ENCODE measurements around the gene EYA3.

Gene EYA3

DNA sequence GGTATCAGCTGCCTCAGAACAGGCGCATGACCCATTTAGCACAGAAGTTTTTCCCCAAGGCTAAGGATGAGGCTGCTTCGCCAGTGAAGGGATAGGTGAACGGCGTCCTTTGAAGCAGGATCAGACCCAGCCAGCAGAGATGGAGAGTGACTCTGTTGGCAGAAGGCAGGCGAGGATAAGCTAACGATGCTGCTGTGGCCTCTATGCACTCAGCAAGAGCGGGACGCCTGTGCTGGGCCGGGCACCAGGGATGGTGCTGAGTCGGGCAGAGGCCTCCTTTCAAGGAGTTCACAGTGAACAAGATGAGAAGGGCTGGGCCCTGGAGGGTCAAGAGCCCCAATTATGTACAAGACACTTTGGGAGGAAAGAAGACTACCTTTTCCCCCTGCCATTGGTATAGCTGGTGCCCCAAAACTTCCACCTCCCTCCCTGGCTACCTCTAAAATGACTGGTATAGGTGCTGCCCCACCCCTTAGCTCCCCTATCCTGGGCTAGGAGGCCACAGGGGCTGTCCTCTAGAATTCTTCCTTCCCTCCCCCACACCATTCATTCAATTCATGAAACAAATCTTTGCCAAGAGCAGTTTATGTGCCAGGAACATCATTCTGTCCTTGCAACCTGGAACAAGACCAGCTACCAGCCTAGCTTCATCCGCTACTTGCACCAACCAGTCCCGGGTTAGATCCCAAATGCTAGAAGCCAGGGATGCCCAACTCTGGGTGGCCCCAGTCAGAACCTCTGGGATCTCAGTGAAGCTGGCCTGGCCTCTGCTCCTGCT lies 121.1 kb downstream of the EYA3 start:
- DNase-seq, result no peak

DNA sequence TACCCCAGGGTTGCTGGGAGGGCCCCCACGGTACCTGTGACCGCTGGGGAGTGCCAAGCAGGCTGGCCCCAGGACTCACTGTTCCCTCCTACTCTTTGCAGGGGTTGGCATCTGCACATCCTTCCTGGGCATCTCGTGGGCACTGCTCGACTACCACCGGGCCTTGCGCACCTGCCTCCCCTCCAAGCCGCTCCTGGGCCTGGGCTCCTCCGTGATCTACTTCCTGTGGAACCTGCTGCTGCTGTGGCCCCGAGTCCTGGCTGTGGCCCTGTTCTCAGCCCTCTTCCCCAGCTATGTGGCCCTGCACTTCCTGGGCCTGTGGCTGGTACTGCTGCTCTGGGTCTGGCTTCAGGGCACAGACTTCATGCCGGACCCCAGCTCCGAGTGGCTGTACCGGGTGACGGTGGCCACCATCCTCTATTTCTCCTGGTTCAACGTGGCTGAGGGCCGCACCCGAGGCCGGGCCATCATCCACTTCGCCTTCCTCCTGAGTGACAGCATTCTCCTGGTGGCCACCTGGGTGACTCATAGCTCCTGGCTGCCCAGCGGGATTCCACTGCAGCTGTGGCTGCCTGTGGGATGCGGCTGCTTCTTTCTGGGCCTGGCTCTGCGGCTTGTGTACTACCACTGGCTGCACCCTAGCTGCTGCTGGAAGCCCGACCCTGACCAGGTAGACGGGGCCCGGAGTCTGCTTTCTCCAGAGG lies 121.9 kb downstream of the EYA3 start:
- DNase-seq, result no peak

DNA sequence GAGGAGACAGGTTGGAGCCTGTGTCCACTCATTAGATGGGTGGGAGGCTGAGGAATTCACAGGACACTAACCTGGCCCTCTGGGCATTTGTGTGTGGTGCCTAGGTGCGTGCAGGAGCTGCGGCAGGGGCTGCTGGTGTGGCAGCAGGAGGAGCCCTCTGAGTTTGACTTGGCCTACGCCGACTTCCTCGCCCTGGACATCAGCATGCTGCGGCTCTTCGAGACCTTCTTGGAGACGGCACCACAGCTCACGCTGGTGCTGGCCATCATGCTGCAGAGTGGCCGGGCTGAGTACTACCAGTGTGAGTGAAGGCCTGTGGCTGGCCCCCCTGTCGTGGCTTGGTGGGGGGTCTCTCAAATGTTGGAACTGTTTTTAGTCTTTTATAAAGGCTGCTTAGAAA lies 125.0 kb downstream of the EYA3 start:
- no peak for DNase-seq

DNA sequence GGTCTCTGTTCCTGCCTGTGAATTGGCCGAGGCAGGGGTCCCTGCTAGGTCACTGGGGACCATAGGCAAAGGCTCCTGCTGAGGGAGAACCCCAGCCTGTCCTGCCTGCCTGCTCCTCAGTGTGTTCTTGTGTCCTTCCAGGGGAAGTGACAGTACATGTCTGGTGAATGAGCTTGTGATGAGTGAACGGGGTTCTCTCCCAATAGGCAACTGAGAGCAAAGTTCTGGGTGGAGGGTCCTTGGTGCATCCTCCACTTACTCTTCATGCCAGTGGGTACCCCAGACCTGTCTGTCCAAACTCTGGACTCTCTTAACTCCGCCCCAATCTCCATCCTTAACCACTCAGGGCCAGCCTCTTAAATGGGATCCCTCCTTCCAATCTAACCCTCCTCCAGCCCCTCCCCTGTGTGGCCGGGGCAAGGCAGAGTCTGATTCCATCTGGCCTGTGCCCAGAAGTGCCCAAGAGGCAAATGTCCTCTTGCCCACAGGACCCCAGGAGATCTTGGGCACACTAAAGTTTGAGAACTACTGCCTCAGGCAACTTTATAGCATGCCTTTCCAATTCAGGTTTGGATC lies 126.7 kb downstream of the EYA3 start:
- DNase-seq, result peak in 1 of 2 experiments; percentile 8

DNA sequence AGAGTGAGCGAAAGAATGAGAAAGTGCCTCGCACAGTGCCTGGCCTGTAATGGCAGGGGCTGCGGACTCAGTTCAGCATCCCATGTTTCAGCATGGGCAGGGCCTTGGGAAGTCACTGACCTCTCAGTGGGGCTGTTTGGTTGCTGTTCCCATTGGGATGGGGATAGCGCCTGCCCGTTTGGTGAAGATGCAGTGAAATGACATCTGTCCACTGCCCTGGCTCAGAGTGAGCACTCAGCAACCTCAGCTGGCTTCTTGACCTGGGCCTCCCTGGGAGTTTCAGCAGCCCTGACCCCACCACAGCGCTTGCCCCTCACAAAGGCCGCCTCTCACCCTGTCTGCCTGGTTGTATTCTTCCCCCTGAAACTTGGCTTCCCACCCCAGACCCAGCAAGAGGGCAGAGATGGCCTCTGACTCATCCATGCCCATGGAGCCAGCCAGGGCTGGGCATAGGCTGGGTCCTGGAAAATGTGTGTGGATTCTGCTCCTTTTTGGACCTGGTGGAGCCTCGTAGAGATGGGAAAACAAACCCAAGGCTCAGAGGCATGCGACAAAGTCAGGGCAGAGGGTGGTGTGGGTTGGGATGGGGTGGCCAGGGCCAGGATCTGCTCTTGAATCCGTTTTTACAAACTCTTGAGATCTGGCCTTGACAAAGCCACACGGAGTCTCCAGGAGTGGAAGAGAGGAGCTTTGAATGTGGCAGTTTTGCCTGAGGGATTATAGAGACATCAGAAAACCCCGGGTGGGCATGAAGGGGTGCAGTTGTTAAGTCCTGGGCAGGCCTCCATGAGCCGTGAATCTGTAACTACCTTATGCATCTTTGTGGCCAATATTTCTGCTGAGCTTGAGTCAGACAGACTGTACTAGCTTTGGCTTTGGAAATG lies 127.4 kb downstream of the EYA3 start:
- no peak for DNase-seq

DNA sequence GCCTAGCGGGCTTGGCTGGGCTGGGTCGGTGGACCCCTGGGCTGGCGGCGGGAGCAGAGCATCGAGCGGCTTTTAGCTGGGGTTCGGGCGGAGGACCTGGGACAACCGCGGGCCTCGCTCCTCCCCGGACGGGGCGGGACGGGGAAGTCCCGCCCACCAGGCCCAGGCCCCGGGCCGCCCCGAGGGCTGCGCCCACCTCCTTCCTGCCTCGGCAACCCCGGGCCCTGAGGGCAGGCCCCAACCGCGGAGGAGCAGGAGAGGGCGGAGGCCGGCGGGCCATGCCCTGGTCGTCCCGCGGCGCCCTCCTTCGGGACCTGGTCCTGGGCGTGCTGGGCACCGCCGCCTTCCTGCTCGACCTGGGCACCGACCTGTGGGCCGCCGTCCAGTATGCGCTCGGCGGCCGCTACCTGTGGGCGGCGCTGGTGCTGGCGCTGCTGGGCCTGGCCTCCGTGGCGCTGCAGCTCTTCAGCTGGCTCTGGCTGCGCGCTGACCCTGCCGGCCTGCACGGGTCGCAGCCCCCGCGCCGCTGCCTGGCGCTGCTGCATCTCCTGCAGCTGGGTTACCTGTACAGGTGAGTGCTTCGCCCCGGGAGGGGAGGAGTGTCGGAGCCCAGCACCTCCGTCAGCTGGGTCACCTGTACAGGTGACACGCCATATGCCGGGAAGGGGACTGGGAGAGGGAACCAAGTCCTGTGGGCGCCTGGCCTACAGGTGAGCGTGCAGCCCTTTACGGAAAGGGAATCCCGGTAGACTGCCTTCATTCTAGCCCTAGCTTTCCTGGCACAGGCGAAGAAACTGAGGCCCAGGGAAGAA lies 128.4 kb downstream of the EYA3 start, which contains the start of gene XKR8:
Gene XKR8, plus strand, starts transcription at position 182 of the 812 bp plus-strand sequence. Its CDS starts 97 bp downstream, at position 279.
- DNase-seq, result peak; percentile 68 to 94

DNA sequence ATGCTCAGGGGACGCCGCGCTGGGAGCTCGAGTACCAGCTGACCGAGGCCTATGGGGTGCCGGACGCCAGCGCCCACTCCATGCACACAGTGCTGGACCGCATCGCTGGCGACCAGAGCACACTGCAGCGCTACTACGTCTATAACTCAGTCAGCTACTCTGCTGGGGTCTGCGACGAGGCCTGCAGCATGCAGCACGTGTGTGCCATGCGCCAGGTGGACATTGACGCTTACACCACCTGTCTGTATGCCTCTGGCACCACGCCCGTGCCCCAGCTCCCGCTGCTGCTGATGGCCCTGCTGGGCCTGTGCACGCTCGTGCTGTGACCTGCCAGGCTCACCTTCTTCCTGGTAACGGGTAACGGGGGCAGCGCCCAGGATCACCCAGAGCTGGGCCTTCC lies 129.9 kb downstream of the EYA3 start:
- DNase-seq, result no peak

DNA sequence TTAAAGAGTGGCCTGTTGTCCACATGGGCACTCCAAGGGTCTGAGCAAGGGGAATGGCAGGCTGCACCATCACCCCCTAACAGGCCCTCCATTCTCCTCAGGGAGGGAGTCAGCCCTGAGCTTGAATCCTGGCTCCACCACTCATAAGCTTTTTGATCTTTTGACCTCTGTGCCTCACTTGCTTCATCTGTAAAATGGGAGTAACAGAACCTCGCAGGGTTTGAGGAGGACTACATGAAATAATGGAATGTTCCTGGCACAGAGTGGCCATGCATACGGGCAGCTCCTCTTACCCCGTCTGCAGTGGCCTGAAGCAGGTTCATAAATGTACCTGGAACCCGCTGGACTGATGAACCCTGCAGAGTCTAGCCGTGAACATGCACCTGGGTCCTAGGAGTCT lies 130.8 kb downstream of the EYA3 start:
- no peak for DNase-seq

DNA sequence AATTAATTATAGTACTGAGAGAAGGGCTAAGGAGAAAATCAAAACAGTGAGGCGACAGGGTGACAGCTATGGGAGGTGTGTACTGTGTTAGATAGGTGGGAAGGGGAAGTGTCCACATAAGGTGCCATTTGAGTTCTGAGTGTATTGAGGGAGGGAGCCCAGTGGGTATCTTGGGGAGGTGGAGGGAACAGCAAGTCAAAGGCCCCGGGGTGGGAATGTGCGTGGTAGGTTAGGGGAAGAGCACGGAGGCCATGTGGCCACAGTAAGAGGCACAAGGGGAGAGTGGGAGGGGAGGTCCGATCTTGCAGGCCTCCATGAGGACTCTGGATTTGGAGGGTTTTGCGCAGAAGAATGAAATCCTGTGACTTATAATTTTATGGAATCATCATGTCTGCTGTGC lies 131.6 kb downstream of the EYA3 start:
- DNase-seq, result no peak

DNA sequence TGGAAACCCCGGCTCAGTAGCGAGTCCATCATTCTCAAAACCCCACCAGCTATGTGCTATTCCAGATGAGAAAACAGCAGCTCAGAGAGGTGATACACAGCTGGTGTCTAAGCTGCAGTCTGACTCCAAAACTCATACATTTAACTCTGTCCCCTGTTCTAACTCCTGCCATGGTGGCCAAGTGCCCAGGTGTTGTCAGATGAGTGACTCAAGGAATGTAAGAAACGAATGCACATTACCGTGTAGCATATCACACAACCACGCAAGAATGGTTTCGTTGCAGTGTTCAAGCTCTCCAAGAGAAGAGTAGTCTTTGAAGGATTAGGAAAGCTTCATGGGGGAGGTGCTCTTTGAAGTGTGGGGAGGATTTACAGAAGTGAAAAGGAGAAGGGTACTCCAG lies 133.3 kb downstream of the EYA3 start:
- no peak for DNase-seq

DNA sequence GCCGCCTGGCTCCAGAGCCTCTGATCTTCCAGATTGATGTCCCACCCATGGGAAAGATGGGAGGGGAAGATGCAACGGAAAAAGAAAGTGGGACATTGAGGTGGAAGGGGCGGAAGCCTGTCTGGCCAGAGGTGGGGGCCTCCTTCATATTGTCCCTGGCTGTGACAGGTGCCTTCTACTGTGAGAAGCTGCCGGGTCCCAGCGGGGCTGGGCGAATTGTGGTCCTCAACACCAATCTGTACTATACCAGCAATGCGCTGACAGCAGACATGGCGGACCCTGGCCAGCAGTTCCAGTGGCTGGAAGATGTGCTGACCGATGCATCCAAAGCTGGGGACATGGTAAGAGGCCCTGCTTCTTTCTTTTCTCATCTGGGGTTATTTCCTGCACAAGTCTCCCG lies 134.2 kb downstream of the EYA3 start:
- DNase-seq, result no peak

DNA sequence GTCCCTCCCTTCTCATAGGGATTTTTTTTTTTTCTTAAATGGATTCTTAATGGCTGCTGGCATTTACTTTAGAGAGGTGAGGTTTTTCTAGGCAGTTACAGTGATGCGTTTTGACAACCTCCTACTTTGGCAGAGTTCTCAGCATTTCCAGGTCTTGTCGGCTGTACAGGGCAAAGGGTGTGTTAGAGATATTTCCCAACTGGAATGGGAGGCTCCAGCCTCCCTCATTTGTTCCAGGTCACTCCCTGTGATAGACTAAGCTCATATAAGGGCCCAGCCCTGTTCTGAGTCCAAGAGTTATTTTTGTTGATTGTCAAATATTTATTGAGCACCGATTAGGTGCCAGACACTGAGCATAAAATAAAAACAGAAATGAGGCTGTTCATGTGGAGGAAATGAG lies 136.3 kb downstream of the EYA3 start:
- no peak for DNase-seq

DNA sequence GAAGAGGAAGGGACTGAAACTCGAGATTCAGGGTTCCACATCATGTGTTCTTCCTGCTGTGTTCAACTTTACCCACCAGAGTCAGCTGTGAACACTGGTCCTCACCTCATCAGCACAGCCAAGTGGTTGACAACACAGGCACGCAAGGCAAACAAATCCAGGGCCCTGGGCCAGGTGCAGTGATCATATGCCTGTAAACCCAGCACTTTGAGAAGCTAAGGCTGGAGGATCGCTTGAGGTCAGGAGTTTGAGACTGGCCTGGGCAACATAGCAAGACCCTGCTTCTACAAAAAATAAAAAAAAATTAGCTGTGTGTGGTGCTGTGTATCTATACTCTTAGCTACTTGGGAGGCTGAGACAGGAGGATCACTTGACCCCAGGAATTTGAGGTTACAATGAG lies 137.0 kb downstream of the EYA3 start:
- no peak for DNase-seq

DNA sequence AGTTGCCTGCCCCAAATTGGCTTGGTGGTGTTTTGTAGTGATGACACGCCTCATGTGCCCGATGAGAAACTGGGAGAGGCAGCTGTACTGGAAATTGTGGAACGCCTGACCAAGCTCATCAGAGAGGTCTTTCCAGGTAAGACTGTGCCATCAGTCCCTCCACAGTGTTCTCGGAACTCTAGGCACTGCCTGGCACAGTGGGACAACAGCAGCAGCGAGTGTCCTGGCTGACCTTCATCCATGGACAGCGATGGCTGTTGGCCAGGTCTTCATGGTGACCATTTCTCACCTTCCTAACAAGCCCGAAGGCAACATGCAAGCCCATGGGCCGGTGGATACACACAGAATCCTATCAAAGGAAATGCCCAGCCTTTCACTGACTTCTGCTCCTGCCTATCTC lies 139.4 kb downstream of the EYA3 start:
- DNase-seq, result no peak

DNA sequence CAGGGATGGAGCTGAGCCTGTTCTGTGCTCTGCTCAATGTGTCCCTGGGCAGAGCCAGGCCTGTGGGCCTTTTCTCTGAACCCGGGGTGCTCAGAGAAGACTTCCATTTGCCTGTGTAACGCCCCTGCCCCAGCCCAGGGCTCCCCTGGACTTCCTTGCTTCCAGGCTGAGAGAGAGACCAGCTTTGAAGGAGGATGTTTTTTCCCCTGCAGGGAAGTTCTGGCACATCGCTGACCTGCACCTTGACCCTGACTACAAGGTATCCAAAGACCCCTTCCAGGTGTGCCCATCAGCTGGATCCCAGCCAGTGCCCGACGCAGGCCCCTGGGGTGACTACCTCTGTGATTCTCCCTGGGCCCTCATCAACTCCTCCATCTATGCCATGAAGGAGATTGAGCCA lies 143.4 kb downstream of the EYA3 start:
- no peak for DNase-seq

DNA sequence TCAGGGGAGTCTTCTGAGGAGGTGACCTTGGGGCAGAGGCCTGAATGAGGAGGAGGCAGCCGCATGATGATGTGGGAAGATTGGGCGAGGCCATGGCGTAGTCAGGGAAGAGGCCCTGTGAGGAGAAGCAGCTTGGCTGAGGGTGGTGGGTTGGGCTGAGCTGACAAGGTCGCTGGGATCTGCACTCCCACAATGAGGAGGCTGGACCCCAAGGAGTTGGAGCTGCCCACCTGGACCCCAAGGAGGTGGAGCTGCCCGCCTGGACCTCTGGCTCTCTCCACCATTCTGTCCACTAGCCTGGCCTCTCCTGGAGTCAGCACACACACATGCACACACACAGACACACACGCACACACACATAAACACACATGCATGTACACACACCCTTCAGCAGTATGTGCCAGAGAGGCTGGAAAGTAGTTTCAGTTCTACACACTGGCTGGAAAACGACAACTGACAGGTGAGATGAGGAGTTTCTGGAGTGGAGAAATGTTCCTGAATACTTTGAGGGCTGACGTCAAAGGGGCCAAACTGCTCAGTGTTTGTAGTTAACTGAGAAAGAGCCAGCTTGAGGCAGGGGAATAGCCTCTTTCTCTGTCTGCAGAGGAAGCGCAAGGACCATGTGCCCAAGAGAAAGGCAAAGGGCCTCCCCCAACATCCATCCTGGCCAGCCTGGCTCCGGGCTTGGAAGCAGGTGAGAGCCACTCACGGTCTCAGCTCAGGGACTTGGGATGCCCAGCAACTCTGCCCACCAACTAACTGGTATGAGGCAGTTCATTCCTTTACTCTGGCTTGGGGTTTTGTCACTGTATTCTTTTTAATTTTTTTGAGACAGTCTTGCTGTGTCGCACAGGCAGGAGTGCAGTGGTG lies 146.5 kb downstream of the EYA3 start:
- no peak for DNase-seq

DNA sequence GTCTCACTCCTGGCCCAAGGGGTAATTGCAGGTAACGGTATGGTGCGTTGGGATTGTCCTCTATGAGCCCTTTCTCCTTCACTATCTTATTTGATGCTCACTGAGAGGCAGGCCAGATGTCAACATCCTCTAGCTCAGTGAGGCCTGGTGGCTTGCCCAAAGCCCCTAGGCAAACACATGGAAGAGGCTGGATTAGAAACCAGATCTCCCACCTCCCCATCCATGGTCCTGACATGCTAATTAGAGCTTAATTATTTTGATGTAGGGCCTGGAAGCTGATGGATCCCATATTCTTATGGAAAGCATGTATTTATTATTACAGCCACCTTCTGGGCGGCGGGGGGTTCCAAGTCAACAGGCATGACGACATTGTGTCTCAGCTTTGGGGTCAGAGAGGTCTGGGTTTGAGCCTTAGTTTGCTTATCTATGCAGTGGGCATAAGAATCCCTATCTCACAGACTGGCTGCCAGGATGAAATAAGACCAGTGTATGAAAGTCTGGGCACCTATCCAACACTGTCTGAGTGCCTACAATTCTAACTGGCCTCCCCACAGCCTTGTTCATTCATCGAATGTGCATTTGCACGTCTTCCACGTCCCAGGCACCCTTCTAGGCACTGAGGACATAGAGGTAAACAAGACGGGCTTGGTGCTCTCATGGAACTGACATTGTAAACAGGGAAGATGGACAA lies 147.4 kb downstream of the EYA3 start:
- DNase-seq, result no peak

DNA sequence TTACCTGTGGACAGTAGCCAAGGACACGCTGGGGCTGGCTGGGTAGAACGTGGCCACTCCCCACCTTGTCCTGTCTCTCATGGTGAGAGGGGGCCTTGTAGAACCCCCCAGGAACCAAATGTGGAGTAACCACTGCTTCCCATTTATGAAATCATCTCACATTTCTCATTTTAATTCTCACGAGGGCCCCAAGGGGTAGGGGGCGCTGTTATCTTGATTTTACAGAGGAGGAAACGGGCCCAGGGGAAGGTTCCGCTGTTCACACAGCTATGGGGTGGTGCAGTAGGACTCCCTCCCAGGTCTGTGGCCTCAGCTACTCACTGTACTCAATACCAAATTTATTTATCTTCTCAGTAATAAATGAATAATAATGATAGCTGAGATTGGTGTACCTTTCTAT lies 148.1 kb downstream of the EYA3 start:
- DNase-seq, result peak in 1 of 2 experiments; percentile 63

DNA sequence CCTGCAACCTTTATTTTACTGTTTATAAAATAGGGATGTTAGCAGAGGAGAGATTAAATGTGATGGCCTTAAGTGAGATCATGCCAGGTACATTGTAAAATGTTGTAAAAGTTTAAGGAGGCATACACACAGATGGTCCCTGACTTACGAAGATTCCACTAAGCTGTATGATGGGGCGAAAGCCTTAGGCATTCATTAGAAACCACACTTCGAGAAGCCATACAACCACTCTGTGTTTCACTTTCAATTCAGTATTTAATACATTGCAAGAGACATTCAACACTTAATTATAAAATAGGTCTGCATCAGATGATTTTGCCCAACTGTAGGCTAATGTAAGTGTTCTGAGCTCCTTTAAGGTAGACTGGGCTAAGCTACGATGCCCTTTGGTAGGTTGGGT lies 149.9 kb downstream of the EYA3 start:
- DNase-seq, result no peak

DNA sequence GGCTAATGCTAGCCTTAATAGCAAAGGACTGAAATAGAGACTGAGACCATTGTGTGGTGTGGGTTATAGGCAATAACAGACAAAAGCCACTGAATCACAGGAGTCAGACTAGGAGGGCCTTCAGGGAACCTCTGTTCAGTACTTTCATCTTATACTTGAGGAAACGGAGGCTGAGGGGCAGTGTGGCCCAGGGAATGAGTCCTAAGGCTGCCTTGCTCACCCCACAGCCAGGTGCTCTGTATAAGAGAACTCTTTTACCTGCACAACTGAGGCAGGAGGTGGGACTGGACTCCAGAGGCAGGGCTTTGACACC lies 150.9 kb downstream of the EYA3 start:
- no peak for DNase-seq

DNA sequence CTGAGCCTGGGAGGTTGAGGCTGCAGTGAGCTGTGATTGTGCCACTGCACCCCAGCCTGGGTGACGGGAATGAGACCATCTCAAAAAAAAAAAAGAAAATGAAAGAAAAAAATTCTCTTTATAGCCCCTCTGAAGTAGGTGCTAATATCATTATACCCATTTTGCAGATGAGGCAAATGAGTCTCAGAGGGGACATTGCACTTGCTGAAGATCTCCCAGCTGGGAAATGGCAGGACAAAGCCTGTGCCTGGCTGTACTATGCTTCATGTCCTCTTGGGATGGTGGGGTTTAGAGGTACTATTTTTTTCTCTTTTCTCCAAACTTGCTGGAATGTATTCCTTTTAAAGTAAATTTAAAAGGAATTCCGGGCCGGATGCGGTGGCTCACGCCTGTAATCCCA lies 152.0 kb downstream of the EYA3 start:
- DNase-seq, result no peak

All from NCI-H526 (cell line).